Sigmoid colon (tissue), 7 donors: ENCODE measurements around the gene DSCAML1. TPM values are rescaled to one million over a fixed set of nuclear protein-coding genes. Genes with fewer than 3 reads are reported as not detected.

Experiments used
- DNase-seq: peaks from one replicate; pipeline ENCODE4 v3.0.0-alpha.2; 2019
- H3K27ac ChIP-seq, 4 donors: fragments of 200-600 bp; sonication (generic); one replicate each; pipeline ENCODE4 v1.5.1; 2016 to 2019; ENCODE audit warnings: mild to moderate bottlenecking in 1 of 4
- H3K27me3 ChIP-seq, 3 donors: fragments of 200-600 bp; sonication (generic); one replicate each; pipeline ENCODE4 v1.5.1; 2019; ENCODE audit warnings: mild to moderate bottlenecking in 1 of 3
- H3K36me3 ChIP-seq, 4 donors: fragments of 200-600 bp; sonication (generic); one replicate each; pipeline ENCODE4 v1.5.1; 2016 to 2019
- H3K4me1 ChIP-seq, 4 donors: fragments of 200-600 bp; sonication (generic); one replicate each; pipeline ENCODE4 v1.5.1; 2017 to 2019
- H3K4me3 ChIP-seq, 4 donors: fragments of 200-600 bp; sonication (generic); one replicate each; pipeline ENCODE4 v1.5.1; 2017 to 2019; ENCODE audit warnings: mild to moderate bottlenecking in 2 of 4, moderate library complexity in 1 of 4
- H3K9me3 ChIP-seq, 4 donors: fragments of 200-600 bp in 3 of 4; sonication (generic) in 3 of 4; one replicate each; pipeline versions ENCODE4 v1.5.1 to v1.6.1; 2013 to 2019
- EP300 ChIP-seq, 4 donors: sonication (generic); formaldehyde crosslinking; IDR thresholded peaks; one replicate each; pipeline ENCODE4 v1.6.1; 2017; ENCODE audit warnings: antibody characterized with exemption in 4 of 4
- POLR2A ChIP-seq, 2 donors: fragments of 450-650 bp; IDR thresholded peaks; one replicate each; pipeline ENCODE4 v1.6.1; 2016; ENCODE audit warnings: antibody characterized with exemption in 2 of 2, mild to moderate bottlenecking in 2 of 2, moderate library complexity in 2 of 2
- POLR2AphosphoS5 ChIP-seq, 4 donors: sonication (generic); formaldehyde crosslinking; IDR thresholded peaks; one replicate each; pipeline ENCODE4 v1.6.1; 2017; ENCODE audit warnings: antibody characterized with exemption in 4 of 4
- WGBS, 2 donors: extraction: QIAGEN DNeasy Blood & Tissue Kit; methylation state at CpG; one replicate each; pipeline ENCODE4 v1.1.7; 2013; 5-methylcytosine and 5-hydroxymethylcytosine counted together
- intact Hi-C: fragments of 100-400 bp; cut with DNase I; formaldehyde crosslinking; loops from one replicate; pipeline ENCODE4 v1.15.1; 2023
- polyA plus RNA-seq, 3 donors: library from polyadenylated mRNA; stranded (reverse); fragments of 200-250 nt; gene quantifications; one replicate each; pipeline ENCODE4 v1.2.3, GENCODE V29; 2013
- total RNA-seq, 4 donors: library from RNA; depleted of rRNA; stranded (reverse); fragments of >200 nt; gene quantifications; one replicate each; pipeline ENCODE4 v1.1.0, GENCODE V29; 2016
- TF ChIP-seq, protein P1 (sequence below), 4 experiments: fragments of 450-650 bp in 3 of 4; fragments of 200-600 bp in 1 of 4; IDR thresholded peaks; one replicate each; pipeline ENCODE4 v1.5.1; 2016 to 2019; ENCODE audit warnings: antibody characterized with exemption in 4 of 4, mild to moderate bottlenecking in 3 of 4, moderate library complexity in 2 of 4
- donor health status: healthy with polysubstance abuse.
- donor health status: Bipolar disorder and iron deficiency.
- donor health status: healthy.

DSCAML1 gene
- total and polyA plus RNA-seq, 7 donors: under 0.01 to 7.5 (median 1.2) TPM

DNA sequence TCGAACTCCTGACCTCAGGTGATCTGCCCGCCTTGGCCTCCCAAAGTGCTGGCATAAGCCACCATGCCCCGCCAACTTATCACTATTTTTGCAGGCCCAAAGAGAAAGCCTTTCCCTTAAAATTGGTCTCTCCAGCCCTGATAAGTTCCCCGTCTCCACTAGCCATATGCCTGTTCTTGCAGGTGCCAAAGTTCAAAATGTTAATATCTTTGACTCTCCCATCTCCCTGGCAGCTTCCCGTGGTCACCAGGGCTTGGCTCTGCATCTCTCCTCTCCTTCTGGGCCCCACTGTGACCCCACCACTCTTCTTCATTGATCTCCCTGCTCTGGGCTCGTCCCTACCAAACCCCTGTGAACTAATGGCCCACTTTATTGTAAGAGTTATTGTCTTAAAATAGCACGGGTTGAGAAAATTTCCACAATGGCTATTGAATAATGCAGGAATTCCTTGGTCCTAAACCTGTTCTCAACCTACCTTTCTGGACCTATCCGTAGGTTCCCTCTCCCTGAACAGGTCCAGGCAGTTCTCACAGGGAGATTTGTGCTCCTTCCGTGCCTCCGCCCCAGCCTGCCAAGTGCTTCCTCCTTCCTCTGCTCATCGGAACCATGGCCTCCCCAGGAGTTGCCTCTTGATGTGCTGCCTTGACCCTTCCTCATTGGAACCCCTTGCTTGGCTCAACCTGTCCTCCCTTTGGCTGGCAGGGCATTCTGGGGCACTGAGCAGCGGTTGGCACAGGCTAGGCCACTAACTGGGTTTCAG lies 147.5 kb downstream of the DSCAML1 start:
- no peak overlapping the region for H3K4me3 ChIP-seq
- intact Hi-C loops: no loop called here

DNA sequence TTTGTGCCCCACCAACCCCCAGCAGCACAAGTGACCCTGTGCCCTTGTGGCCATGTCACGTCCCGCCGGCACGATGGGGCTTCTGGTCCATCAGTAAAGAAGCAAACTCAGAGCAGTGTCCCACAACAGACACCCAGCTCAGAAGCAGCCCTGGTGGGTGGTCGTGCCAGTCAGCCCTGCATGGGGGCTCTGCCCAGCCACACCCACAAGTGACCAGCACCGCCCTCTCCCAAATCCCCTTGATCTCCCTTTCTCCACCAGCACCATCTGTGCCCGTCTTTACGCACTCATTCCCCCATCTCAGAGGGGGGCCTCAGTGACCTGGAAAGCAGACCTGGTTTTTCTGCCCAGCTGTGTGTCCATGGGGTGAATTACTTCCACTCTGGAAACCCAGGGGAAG lies 149.1 kb downstream of the DSCAML1 start:
- H3K4me1 ChIP-seq: no peaks in the 10 kb centered on the region
- H3K27me3 ChIP-seq: no peaks in the 10 kb centered on the region
- H3K27ac ChIP-seq: no peak overlapping the region
- no peak overlapping the region for H3K4me3 ChIP-seq
- no peak for DNase-seq
- intact Hi-C loops: no loop called here
- no peak for TF ChIP-seq EP300 (IDR thresholded peaks at IDR 0.05)
- TF ChIP-seq, protein P1, sequence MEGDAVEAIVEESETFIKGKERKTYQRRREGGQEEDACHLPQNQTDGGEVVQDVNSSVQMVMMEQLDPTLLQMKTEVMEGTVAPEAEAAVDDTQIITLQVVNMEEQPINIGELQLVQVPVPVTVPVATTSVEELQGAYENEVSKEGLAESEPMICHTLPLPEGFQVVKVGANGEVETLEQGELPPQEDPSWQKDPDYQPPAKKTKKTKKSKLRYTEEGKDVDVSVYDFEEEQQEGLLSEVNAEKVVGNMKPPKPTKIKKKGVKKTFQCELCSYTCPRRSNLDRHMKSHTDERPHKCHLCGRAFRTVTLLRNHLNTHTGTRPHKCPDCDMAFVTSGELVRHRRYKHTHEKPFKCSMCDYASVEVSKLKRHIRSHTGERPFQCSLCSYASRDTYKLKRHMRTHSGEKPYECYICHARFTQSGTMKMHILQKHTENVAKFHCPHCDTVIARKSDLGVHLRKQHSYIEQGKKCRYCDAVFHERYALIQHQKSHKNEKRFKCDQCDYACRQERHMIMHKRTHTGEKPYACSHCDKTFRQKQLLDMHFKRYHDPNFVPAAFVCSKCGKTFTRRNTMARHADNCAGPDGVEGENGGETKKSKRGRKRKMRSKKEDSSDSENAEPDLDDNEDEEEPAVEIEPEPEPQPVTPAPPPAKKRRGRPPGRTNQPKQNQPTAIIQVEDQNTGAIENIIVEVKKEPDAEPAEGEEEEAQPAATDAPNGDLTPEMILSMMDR (IDR thresholded peaks at IDR 0.05): no peak
- no peak for TF ChIP-seq POLR2AphosphoS5 (IDR thresholded peaks at IDR 0.05)
- no peak for TF ChIP-seq POLR2A (IDR thresholded peaks at IDR 0.05)
- no peaks in the 10 kb centered on the region for H3K36me3 ChIP-seq
- 92 to 94% methylated on average over 8 of the region's 8 CpGs for WGBS, 2 donors
- H3K9me3 ChIP-seq: no peaks in the 10 kb centered on the region

More for the DNA sequence above, 147.5 kb downstream of the DSCAML1 start:
- Histone ChIP-seq H3K4me1 (no peaks in the 10 kb centered on the region), H3K36me3 (no peaks in the 10 kb centered on the region), H3K27me3 (no peaks in the 10 kb centered on the region), H3K27ac (no peak overlapping the region), H3K9me3 (no peaks in the 10 kb centered on the region)
- WGBS, 2 donors: 72 to 85% methylated on average over 12 of the region's 12 CpGs
- TF ChIP-seq EP300 (IDR thresholded peaks at IDR 0.05) (no peak), POLR2A (IDR thresholded peaks at IDR 0.05) (no peak), POLR2AphosphoS5 (IDR thresholded peaks at IDR 0.05) (no peak)
- TF ChIP-seq, protein P1 (IDR thresholded peaks at IDR 0.05): no peak
- DNase-seq: no peak

DNA sequence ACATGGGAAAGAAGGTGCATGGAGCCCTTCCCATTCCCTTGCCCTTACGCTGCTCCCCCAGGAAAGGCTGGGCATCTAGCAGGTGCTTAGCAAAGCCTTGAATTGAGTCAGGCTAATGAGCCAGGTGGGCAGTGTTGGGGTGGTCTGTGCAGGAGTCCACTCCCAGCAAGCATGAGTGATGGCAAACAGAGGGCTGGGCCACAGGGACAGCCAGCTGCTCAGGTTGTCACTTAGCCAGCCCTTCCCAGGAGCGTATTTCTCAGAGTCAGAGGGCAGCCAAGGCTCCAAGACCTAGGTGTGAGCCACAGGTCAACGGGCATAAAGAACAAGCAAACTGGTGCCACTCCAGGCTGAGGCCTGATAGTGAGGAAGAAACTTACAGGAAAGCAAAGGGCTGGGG lies 149.8 kb downstream of the DSCAML1 start:
- intact Hi-C loops: no loop called here
- TF ChIP-seq, protein P1 (IDR thresholded peaks at IDR 0.05): no peak
- TF ChIP-seq EP300 (IDR thresholded peaks at IDR 0.05) (no peak), POLR2AphosphoS5 (IDR thresholded peaks at IDR 0.05) (no peak), POLR2A (IDR thresholded peaks at IDR 0.05) (no peak)
- no peaks in the 10 kb centered on the region for H3K36me3 ChIP-seq
- H3K4me1 ChIP-seq: no peaks in the 10 kb centered on the region
- WGBS, 2 donors: 60 to 88% methylated on average over 3 of the region's 3 CpGs
- H3K9me3 ChIP-seq: no peaks in the 10 kb centered on the region
- H3K27ac ChIP-seq: no peak overlapping the region
- no peak for DNase-seq
- H3K4me3 ChIP-seq: no peak overlapping the region
- H3K27me3 ChIP-seq: no peaks in the 10 kb centered on the region

DNA sequence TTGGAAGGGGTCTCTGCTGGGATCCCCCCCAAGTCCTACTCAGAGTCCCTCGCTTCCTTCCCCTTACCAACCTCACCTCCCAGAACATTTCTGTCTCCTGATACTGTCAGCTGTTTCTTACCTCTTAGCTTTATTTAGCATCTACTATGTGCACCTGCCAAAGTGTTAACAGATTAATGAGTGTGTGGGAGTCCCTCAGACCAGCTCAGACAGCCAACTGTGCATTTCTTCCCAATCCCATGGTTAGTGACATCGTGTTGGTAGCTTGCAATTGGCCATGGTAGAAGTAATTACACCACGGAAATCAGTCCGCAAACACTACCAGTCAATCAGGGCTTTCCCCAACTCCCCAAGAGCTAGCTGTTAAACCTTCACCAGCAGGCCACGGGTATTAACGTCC lies 150.6 kb downstream of the DSCAML1 start:
- no peak for DNase-seq
- H3K9me3 ChIP-seq: no peaks in the 10 kb centered on the region
- no peak overlapping the region for H3K4me3 ChIP-seq
- H3K4me1 ChIP-seq: no peaks in the 10 kb centered on the region
- H3K36me3 ChIP-seq: no peaks in the 10 kb centered on the region
- 75 to 79% methylated on average over 6 of the region's 6 CpGs for WGBS, 2 donors
- no peaks in the 10 kb centered on the region for H3K27me3 ChIP-seq
- H3K27ac ChIP-seq: no peak overlapping the region
- TF ChIP-seq POLR2A (IDR thresholded peaks at IDR 0.05): no peak
- no peak for TF ChIP-seq EP300 (IDR thresholded peaks at IDR 0.05)
- intact Hi-C loops: no loop called here

DNA sequence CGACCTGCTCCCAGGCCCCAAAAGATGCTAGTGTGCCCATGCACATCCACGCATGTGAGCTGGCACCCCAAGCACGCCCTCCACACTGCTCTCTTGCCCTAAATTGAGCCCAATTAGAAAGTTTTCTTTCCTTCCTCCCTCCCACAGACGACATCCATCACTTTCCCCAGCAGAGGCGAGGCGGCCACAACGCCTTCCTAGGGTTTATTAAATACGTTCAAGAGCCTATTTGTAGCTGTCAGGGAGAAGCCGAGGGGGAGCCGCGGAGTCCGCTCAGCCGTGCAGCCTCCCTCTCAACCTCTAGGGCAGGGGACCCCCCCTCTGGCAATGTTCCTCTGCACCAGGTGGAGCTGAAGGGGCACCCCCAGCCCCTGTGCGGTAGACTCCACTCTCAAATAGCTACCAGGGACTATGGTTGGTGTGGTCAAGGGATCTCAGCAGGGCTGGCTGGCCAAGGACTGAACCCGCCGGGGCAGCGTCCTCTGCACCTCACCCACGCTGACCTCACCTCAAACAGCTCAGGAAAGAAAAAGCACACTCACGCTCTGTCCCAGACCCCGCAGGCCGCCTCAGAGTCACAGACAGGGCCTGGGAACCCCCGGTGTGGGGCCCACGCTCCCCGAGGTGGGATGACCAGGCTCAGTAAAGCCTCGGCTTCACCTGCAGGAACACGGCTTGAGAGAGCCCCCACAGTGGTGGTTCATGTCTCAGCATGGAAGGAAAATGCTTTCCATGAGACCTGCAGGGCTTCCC lies 152.4 kb downstream of the DSCAML1 start:
- Histone ChIP-seq H3K27ac (no peak overlapping the region), H3K9me3 (no peaks in the 10 kb centered on the region), H3K27me3 (no peaks in the 10 kb centered on the region), H3K36me3 (no peaks in the 10 kb centered on the region), H3K4me3 (no peak overlapping the region), H3K4me1 (no peaks in the 10 kb centered on the region)
- 88 to 92% methylated on average over 26 of the region's 26 CpGs for WGBS, 2 donors
- DNase-seq: no peak
- TF ChIP-seq POLR2A (IDR thresholded peaks at IDR 0.05) (no peak), EP300 (IDR thresholded peaks at IDR 0.05) (no peak), POLR2AphosphoS5 (IDR thresholded peaks at IDR 0.05) (no peak)
- TF ChIP-seq, protein P1 (IDR thresholded peaks at IDR 0.05): no peak
- intact Hi-C loops: no loop called here
